Naive thymus-derived CD4-positive, alpha-beta T cell (primary cell): ENCODE data around the gene ADCY4. TPM values are rescaled to one million over a fixed set of nuclear protein-coding genes. Genes with fewer than 3 reads are reported as not detected.

Experiments used
- ATAC-seq: fragments of 150-1000 bp; cut with Tn5 transposase; 2 replicates; pipeline ENCODE4 v1.10.0; 2021; ENCODE audit warnings: mild to moderate bottlenecking, moderate library complexity
- CTCF ChIA-PET: fragments of 350-600 bp; sonication (Branson Sonifier 250); formaldehyde crosslinking; loops from one replicate; lab custom pipeline; 2021; ENCODE audit warnings: antibody characterized with exemption; lab: Charles Lee
- POLR2A ChIA-PET: fragments of 350-600 bp; sonication (Branson Sonifier 250); formaldehyde crosslinking; loops from one replicate; lab custom pipeline; 2021; ENCODE audit warnings: antibody characterized with exemption, inconsistent platforms; lab: Charles Lee
- DNase-seq, 9 donors: peaks; one replicate each; pipeline versions ENCODE4 v3.0.0 to v3.0.0-alpha.2; 2020 to 2022; ENCODE audit warnings: mixed read lengths in 1 of 9
- H3K27ac ChIP-seq: one replicate; pipeline ENCODE4 v1.7.0; 2013; ENCODE audit warnings: mild to moderate bottlenecking, low read depth, low read length, moderate library complexity
- H3K27me3 ChIP-seq, 2 donors: one replicate each; pipeline ENCODE4 v1.7.0; 2013; ENCODE audit warnings: low read length in 2 of 2, mild to moderate bottlenecking in 2 of 2, moderate library complexity in 2 of 2; ENCODE audit not compliant: control insufficient read depth in 2 of 2, insufficient read depth in 2 of 2
- H3K36me3 ChIP-seq, 3 experiments: 1 replicate in 2 of 3; 2 replicates in 1 of 3; pipeline ENCODE4 v1.7.0; 2013; ENCODE audit warnings: low read length in 3 of 3, mild to moderate bottlenecking in 3 of 3, moderate library complexity in 1 of 3; ENCODE audit not compliant: insufficient read depth in 3 of 3, control insufficient read depth in 2 of 3
- H3K4me1 ChIP-seq, 2 donors: one replicate each; pipeline ENCODE4 v1.7.0; 2013; ENCODE audit warnings: low read length in 2 of 2, mild to moderate bottlenecking in 2 of 2, moderate library complexity in 1 of 2; ENCODE audit not compliant: control insufficient read depth in 2 of 2, insufficient read depth in 2 of 2
- H3K4me3 ChIP-seq: 2 replicates; pipeline ENCODE4 v1.7.0; 2013; ENCODE audit warnings: mild to moderate bottlenecking, low read length
- H3K9me3 ChIP-seq, 3 experiments: 1 replicate in 2 of 3; 2 replicates in 1 of 3; pipeline ENCODE4 v1.7.0; 2013; ENCODE audit warnings: low read length in 3 of 3; ENCODE audit not compliant: control insufficient read depth in 2 of 3
- H3K27ac Mint-ChIP-seq, 9 donors: one replicate each; pipeline ENCODE4 v1.8.0; 2020 to 2022; ENCODE audit warnings: mixed read lengths in 9 of 9, mild to moderate bottlenecking in 8 of 9, moderate library complexity in 5 of 9, inconsistent platforms in 2 of 9
- H3K27me3 Mint-ChIP-seq, 5 donors: one replicate each; pipeline ENCODE4 v1.8.0; 2021 to 2022; ENCODE audit warnings: mixed read lengths in 5 of 5, mild to moderate bottlenecking in 1 of 5
- H3K36me3 Mint-ChIP-seq, 5 donors: one replicate each; pipeline ENCODE4 v1.8.0; 2020 to 2022; ENCODE audit warnings: mixed read lengths in 5 of 5, mild to moderate bottlenecking in 3 of 5, inconsistent platforms in 1 of 5
- H3K4me1 Mint-ChIP-seq, 7 donors: one replicate each; pipeline ENCODE4 v1.8.0; 2020 to 2022; ENCODE audit warnings: mixed read lengths in 7 of 7, mild to moderate bottlenecking in 3 of 7, inconsistent platforms in 1 of 7
- H3K4me3 Mint-ChIP-seq, 10 donors: one replicate each; pipeline ENCODE4 v1.8.0; 2020 to 2022; ENCODE audit warnings: mild to moderate bottlenecking in 10 of 10, mixed read lengths in 10 of 10, moderate library complexity in 6 of 10, inconsistent platforms in 2 of 10
- H3K9me3 Mint-ChIP-seq, 11 donors: one replicate each; pipeline ENCODE4 v1.8.0; 2020 to 2022; ENCODE audit warnings: mixed read lengths in 11 of 11, mild to moderate bottlenecking in 4 of 11, inconsistent platforms in 1 of 11, moderate library complexity in 1 of 11
- intact Hi-C, 2 donors: fragments of 100-400 bp; cut with micrococcal nuclease; formaldehyde crosslinking; loops; one replicate each; pipeline ENCODE4 v1.15.1; 2023
- polyA plus RNA-seq, 2 donors: library from polyadenylated mRNA; unstranded; fragments of 300-500 nt; fragmentation: Illumina TruSeq; gene quantifications; one replicate each; pipeline ENCODE4 v1.2.3, GENCODE V29; 2021
- total RNA-seq, 6 experiments: library from RNA in 5 of 6; stranded (reverse) in 5 of 6; gene quantifications; 1 replicate in 5 of 6; 2 replicates in 1 of 6; pipeline ENCODE4 v1.2.3 and lab custom pipeline; 2021 to 2026

ADCY4 gene
- total and polyA plus RNA-seq, 7 experiments from 2014 or later: 0.25 to 10.2 (median 5.6) TPM; not detected in 1

DNA sequence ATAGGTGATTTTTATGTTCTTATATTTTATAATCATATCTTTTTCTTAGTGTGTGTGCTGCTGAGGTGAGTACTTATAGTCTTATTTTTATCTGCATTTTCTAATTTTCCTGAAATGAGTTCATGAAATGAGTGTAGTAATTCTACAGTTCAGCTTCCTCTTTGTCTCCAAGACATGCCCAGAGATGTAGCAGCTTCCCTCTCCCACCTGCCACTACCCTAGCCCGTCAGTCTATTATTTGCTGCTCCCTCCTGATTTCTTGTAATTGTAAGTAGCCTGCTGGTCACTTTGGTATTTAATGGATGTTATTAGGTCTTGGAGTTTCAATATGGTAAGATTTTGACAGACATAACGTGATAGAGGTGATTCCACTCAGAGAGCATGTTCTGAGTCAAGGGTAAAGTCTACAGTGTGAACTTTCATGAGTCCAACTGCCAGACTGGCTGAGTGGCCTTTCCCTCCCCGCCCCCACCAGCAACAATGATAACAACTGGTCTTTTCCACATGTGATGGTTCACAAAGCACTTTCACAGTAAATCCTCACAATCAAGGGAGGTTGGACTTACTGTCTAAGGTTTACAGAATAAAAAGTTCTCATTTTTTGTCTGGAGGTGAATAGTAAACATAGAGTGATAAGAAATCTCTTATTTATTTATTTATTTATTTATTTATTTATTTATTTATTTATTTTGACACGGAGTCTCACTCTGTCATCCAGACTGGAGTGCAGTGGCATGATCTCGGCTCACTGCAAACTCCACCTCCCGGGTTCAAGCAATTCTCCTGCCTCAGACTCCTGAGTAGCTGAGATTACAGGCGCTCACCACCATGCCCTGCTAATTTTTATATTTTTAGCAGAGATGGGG is 9.2 kb upstream of the ADCY4 start:
- Histone ChIP-seq H3K4me3 (no peak overlapping the region), H3K27ac (no peak overlapping the region), H3K4me1 (peaks cover 7 to 8% of the 10 kb centered on the region in 2 donors), H3K9me3 (no peaks in the 10 kb centered on the region), H3K27me3 (no peaks in the 10 kb centered on the region), H3K36me3 (no peaks in the 10 kb centered on the region)
- intact Hi-C loops: no loop called here
- Mint-ChIP-seq H3K36me3 (no peaks in the 10 kb centered on the region), H3K27ac (no peak overlapping the region), H3K4me3 (no peak overlapping the region), H3K9me3 (no peaks in the 10 kb centered on the region), H3K4me1 (peaks cover 7 to 13% (median 10%) of the 10 kb centered on the region in 7 donors), H3K27me3 (peaks cover 10 to 56% (median 11%) of the 10 kb centered on the region in 5 donors)
- no peak for DNase-seq
- no peak for ATAC-seq
- ChIA-PET POLR2A (interaction anchor here (0.7 to 1.0 kb wide), 2 partner anchors 15 to 98 kb away, joined by 3 read pairs; partner anchors contain the start of gene SDR39U1), CTCF (no interaction called here)

DNA sequence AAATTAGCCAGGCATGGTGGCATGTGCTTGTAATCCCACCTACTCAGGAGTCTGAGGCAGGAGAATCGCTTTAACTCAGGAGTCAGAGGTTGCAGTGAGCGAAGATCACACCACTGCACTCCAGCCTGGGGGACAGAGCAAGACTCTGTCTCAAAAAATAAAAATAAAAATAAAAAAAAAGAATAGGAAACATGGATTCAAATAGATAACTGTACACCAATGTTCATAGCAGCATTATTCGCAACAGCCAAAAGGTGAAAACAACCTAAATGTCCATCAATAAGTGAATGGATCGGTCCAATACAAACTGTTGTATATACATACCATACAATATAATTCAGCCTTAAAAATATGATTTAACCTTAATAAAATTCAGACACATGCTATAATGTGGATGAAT is 8.0 kb upstream of the ADCY4 start:
- Histone ChIP-seq H3K27ac (no peak overlapping the region), H3K27me3 (no peaks in the 10 kb centered on the region), H3K36me3 (peaks cover 0 to 8% (median 0%) of the 10 kb centered on the region in 3 experiments), H3K4me3 (no peak overlapping the region), H3K4me1 (peaks cover 13 to 15% of the 10 kb centered on the region in 2 donors), H3K9me3 (no peaks in the 10 kb centered on the region)
- ChIA-PET CTCF (no interaction called here), POLR2A (interaction anchor here (16.5 kb wide), 1 partner anchor 88 kb away, joined by 293 read pairs; the partner anchor contains the start of genes CBLN3 and KHNYN)
- ATAC-seq (no peak), DNase-seq (no peak)
- H3K27ac Mint-ChIP-seq: no peak overlapping the region
- H3K9me3 Mint-ChIP-seq: no peaks in the 10 kb centered on the region
- H3K36me3 Mint-ChIP-seq: peaks cover 0 to 7% (median 0%) of the 10 kb centered on the region in 5 donors
- H3K4me1 Mint-ChIP-seq: peaks cover 16 to 24% (median 19%) of the 10 kb centered on the region in 7 donors
- no peak overlapping the region for H3K4me3 Mint-ChIP-seq
- intact Hi-C loops: no loop called here
- H3K27me3 Mint-ChIP-seq: peaks cover 10 to 49% (median 11%) of the 10 kb centered on the region in 5 donors

DNA sequence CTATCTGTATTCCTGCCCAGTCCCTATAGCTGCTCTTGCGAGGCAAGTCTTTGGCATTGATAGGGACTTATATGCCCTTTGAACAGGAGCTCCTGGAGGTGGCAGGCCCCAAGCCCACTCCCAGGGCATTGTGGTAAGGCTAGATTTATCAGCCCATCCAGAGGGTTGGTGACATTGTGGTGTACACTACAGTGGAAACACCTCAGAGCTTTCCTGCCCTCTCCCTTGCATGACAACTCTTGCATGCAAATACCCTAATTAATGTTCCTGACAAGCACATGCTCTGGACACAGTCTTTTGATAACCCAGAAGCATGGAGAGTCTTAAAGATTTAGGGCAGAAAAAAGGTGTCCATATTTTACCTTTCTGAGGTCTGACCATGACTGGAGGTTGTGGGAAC is 5.7 kb upstream of the ADCY4 start:
- DNase-seq (no peak), ATAC-seq (no peak)
- ChIA-PET POLR2A (interaction anchor here (1.0 to 16.5 kb wide), 7 partner anchors 9 to 152 kb away, joined by 3 to 293 read pairs (median 4); partner anchors contain the start of genes CBLN3, DHRS1, IPO4 and KHNYN), CTCF (interaction anchor here (0.8 to 15.8 kb wide), 7 partner anchors 9 to 98 kb away, joined by 3 to 317 read pairs (median 4); partner anchors contain the start of genes CBLN3, CIDEB, KHNYN and TINF2)
- Histone ChIP-seq H3K4me1 (peaks cover 13 to 15% of the 10 kb centered on the region in 2 donors), H3K9me3 (no peaks in the 10 kb centered on the region), H3K27ac (no peak overlapping the region), H3K36me3 (peaks cover 0 to 30% (median 0%) of the 10 kb centered on the region in 3 experiments), H3K4me3 (no peak overlapping the region), H3K27me3 (no peaks in the 10 kb centered on the region)
- peak overlapping the region in 2 of 10 donors; percentile 90 to 94 for H3K4me3 Mint-ChIP-seq
- no peaks in the 10 kb centered on the region for H3K9me3 Mint-ChIP-seq
- peaks cover 0 to 26% (median 9%) of the 10 kb centered on the region in 5 donors for H3K36me3 Mint-ChIP-seq
- intact Hi-C loops: loop anchor here in 1 of 2 donors (1.0 to 2.0 kb wide), 2 partner anchors 8 to 26 kb away; no protein-coding TSS in a partner anchor
- H3K27me3 Mint-ChIP-seq: peaks cover 2 to 43% (median 9%) of the 10 kb centered on the region in 5 donors
- H3K4me1 Mint-ChIP-seq: peaks cover 17 to 28% (median 22%) of the 10 kb centered on the region in 7 donors
- H3K27ac Mint-ChIP-seq: peak overlapping the region in 2 of 9 donors; percentile 81 to 89

DNA sequence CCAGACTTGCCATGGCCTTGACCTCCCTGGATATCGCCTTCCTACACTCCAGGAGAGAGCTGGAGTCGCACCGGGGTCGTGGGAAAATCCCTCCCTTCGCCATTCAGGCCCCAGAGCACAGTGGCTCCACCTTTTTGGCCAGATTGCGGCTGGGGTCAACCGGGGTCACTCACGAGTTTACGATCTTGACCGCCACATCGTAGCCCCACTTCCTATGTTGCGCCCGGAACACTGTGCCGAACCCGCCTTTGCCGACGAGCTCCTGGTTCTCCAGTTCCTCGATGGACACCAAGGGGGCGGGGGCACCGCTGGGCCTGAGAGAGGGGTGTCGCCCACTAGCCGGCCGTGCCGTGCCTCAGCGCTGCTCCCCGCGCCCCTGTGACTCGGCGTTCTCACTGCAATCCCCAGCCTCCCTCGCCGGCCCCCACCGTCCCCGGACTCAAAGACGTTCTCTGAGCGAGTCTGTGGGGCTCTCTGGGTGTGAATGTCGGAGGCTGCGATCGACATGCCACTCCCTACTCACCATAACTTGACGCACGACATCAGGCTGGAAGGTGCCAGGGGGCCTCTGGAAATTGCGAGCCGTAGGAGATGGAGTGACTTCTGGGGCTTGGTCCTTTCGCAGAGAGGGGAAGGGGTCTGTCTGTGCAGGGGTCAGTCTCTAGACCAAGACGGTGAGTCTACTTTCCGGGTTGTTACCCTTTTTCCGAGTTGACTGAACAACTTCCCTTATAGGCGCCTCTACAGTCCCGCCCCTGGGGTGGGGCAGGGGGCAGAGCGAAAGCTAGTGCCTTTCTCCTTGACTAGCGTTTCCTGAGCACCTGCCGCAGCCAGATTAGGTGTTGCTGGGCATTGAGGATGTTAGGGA is 4.6 kb upstream of the ADCY4 start, which contains the start of gene RIPK3:
TSS of gene RIPK3 (minus strand) at position 708 of the 868 bp plus-strand sequence. CDS start at position 543, 165 bp downstream.
- H3K36me3 Mint-ChIP-seq: peaks cover 0 to 32% (median 12%) of the 10 kb centered on the region in 5 donors
- peaks cover 22 to 35% (median 30%) of the 10 kb centered on the region in 7 donors for H3K4me1 Mint-ChIP-seq
- intact Hi-C loops: loop anchor here (1.0 to 2.0 kb wide), 3 partner anchors 7 to 92 kb away; no protein-coding TSS in a partner anchor
- CTCF ChIA-PET: interaction anchor here (0.6 to 15.8 kb wide), 9 partner anchors 8 to 115 kb away, joined by 3 to 317 read pairs (median 4); partner anchors contain the start of genes CBLN3, DHRS1, KHNYN and NOP9
- Histone ChIP-seq H3K9me3 (no peaks in the 10 kb centered on the region), H3K27ac (peak within 1 kb of the TSS; percentile 74), H3K4me1 (peaks cover 17 to 18% of the 10 kb centered on the region in 2 donors), H3K36me3 (peaks cover 0 to 30% (median 0%) of the 10 kb centered on the region in 3 experiments), H3K27me3 (peaks cover 0 to 5% of the 10 kb centered on the region in 2 donors), H3K4me3 (peak within 1 kb of the TSS; percentile 96)
- POLR2A ChIA-PET: interaction anchor here (0.7 to 16.5 kb wide), 10 partner anchors 8 to 225 kb away, joined by 3 to 293 read pairs (median 4); partner anchors contain the start of genes CBLN3, DCAF11, DHRS1 and KHNYN
- DNase-seq (peak; percentile 48 to 72 (median 69)), ATAC-seq (peak; percentile 90)
- H3K4me3 Mint-ChIP-seq: peak within 1 kb of the TSS; percentile 90 to 99 (median 96)
- H3K9me3 Mint-ChIP-seq: no peaks in the 10 kb centered on the region
- H3K27me3 Mint-ChIP-seq: peaks cover 6 to 42% (median 8%) of the 10 kb centered on the region in 5 donors
- peak within 1 kb of the TSS; percentile 81 to 98 (median 95) for H3K27ac Mint-ChIP-seq

DNA sequence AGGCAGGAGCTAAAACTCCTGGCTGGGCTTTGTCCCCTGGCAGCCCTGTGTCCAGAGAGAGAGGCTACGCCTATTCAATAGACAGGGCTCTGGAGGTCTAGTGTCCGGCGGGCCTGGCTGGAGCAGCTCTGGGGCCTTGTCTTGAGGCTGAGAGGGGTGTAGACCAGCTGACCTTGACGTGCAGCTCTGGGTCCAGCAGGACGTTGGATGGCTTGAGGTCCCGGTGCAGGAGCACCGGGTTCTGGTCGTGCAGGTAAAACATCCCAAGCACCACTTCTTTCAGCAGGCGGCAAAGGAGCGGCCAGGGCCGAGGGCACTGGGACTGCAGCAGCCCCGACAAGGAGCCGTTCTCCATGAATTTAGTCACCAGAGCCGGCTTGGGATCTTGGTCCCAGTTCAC is 4.0 kb upstream of the ADCY4 start:
- H3K27me3 ChIP-seq: peaks cover 5% of the 10 kb centered on the region in 2 donors
- DNase-seq (no peak), ATAC-seq (no peak)
- Mint-ChIP-seq H3K36me3 (peaks cover 0 to 32% (median 12%) of the 10 kb centered on the region in 5 donors), H3K27me3 (peaks cover 6 to 45% (median 11%) of the 10 kb centered on the region in 5 donors), H3K27ac (peak overlapping the region in 4 of 9 donors; percentile 32 to 97 (median 60)), H3K4me1 (peaks cover 22 to 39% (median 31%) of the 10 kb centered on the region in 7 donors), H3K4me3 (peak overlapping the region; percentile 90 to 99 (median 96)), H3K9me3 (no peaks in the 10 kb centered on the region)
- H3K36me3 ChIP-seq: peaks cover 0 to 30% (median 0%) of the 10 kb centered on the region in 3 experiments
- intact Hi-C loops: loop anchor here in 1 of 2 donors (1.0 kb wide), 1 partner anchor 92 kb away; no protein-coding TSS in a partner anchor
- POLR2A ChIA-PET: interaction anchor here (0.7 to 16.5 kb wide), 7 partner anchors 9 to 104 kb away, joined by 3 to 293 read pairs (median 3); partner anchors contain the start of genes CBLN3, KHNYN and TINF2
- peak overlapping the region; percentile 96 for H3K4me3 ChIP-seq
- peak overlapping the region; percentile 74 for H3K27ac ChIP-seq
- CTCF ChIA-PET: interaction anchor here (0.7 to 15.8 kb wide), 6 partner anchors 10 to 445 kb away, joined by 3 to 317 read pairs (median 4); partner anchors contain the start of genes CBLN3, DHRS1, KHNYN and NOP9
- peaks cover 23 to 25% of the 10 kb centered on the region in 2 donors for H3K4me1 ChIP-seq
- no peaks in the 10 kb centered on the region for H3K9me3 ChIP-seq
